Measurements from ENCODE around the gene LRRK1.

DNA sequence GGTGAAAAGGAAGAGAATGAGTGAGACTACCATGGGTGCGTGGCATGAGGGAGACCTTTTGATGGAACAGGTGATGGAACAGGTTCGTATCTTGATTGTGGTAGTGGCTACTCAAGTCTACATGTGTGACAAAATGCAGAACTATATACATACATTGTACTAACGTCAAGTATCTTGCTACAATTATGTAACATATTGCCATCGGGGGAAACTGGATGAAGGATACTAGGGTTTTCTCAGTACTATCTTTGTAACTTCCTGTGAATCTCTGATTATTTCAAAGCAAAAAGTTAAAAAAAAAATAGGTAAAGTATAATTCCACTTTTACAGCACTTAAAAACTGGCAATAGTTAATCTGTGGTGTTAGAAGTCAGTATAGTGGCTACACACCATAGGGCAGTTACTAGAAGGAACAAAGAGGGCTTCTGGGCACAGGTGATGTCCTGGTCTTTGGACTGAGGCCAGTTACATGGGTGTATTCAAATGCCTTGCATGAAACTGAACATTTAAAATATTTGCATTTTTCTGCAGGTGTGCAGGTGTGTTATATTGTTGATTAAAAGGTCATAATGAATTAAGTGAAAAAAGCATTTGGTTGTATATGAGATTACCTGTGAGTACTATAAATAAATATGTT, 61.4 kb downstream of the LRRK1 start:
- TF ChIP-seq, protein P1, sequence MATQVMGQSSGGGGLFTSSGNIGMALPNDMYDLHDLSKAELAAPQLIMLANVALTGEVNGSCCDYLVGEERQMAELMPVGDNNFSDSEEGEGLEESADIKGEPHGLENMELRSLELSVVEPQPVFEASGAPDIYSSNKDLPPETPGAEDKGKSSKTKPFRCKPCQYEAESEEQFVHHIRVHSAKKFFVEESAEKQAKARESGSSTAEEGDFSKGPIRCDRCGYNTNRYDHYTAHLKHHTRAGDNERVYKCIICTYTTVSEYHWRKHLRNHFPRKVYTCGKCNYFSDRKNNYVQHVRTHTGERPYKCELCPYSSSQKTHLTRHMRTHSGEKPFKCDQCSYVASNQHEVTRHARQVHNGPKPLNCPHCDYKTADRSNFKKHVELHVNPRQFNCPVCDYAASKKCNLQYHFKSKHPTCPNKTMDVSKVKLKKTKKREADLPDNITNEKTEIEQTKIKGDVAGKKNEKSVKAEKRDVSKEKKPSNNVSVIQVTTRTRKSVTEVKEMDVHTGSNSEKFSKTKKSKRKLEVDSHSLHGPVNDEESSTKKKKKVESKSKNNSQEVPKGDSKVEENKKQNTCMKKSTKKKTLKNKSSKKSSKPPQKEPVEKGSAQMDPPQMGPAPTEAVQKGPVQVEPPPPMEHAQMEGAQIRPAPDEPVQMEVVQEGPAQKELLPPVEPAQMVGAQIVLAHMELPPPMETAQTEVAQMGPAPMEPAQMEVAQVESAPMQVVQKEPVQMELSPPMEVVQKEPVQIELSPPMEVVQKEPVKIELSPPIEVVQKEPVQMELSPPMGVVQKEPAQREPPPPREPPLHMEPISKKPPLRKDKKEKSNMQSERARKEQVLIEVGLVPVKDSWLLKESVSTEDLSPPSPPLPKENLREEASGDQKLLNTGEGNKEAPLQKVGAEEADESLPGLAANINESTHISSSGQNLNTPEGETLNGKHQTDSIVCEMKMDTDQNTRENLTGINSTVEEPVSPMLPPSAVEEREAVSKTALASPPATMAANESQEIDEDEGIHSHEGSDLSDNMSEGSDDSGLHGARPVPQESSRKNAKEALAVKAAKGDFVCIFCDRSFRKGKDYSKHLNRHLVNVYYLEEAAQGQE (IDR thresholded peaks at IDR 0.05): no peak
- TF ChIP-seq, protein P2, sequence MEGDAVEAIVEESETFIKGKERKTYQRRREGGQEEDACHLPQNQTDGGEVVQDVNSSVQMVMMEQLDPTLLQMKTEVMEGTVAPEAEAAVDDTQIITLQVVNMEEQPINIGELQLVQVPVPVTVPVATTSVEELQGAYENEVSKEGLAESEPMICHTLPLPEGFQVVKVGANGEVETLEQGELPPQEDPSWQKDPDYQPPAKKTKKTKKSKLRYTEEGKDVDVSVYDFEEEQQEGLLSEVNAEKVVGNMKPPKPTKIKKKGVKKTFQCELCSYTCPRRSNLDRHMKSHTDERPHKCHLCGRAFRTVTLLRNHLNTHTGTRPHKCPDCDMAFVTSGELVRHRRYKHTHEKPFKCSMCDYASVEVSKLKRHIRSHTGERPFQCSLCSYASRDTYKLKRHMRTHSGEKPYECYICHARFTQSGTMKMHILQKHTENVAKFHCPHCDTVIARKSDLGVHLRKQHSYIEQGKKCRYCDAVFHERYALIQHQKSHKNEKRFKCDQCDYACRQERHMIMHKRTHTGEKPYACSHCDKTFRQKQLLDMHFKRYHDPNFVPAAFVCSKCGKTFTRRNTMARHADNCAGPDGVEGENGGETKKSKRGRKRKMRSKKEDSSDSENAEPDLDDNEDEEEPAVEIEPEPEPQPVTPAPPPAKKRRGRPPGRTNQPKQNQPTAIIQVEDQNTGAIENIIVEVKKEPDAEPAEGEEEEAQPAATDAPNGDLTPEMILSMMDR (IDR thresholded peaks at IDR 0.05): no peak
- TF ChIP-seq EP300 (IDR thresholded peaks at IDR 0.05) (no peak), KDM5A (IDR thresholded peaks at IDR 0.05) (no peak), RAD21 (conservative IDR thresholded peaks at IDR 0.05 in 1 of 2, IDR thresholded peaks at IDR 0.05 in 1 of 2) (no peak), MAFK (IDR thresholded peaks at IDR 0.05; ENCODE audit: partially characterized antibody) (no peak), CHD2 (IDR thresholded peaks at IDR 0.05; ENCODE audit: low read length, partially characterized antibody) (no peak), PHF8 (IDR thresholded peaks at IDR 0.05; ENCODE audit: borderline replicate concordance, low read depth) (no peak), POLR2A (IDR thresholded peaks at IDR 0.05; ENCODE audit: low read length) (no peak), RCOR1 (IDR thresholded peaks at IDR 0.05; ENCODE audit: low read depth, low read length) (no peak)

Data from A549 (cell line).